ENCODE data around the gene CLTB.
A peak's percentile ranks its signal among the peaks of the same experiment; 100 is the strongest.

The CLTB gene

DNA sequence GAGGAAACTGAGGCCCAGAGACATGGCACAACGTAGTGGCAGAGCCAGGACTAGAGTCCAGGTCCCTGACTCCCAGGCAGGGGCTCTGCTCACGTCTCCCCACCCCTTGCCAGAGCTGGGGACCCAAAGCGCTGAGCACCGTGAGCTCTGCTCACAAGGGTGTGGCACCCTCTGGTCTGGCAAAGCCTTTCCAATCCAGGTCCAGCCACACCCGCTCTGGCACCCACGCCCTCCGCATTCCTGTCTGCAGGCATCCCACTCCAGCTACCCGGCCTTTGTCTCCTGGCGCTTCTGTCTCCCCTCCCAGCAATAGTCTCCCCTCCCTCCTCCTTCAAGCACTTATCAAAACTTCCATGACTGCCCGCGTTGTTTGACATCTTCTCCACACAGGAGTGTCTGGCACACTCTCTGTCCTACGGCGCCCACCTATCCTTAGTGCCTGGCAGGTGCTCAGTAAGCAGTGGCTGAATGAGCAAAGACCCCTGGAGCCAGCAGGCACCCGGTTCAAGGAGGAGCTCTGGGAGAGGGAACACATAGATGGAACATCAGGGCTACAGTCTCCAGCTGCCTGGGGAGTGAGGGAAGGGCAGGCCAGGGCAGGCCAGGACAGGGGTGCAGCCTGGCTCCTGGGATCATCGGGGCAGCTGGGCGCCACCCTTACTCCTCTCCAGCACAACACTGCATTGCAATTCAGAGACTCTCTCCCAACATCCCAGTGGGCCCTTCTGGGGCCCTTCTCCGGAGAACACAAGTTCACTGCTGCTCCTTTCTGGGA lies 15.8 kb downstream of the CLTB start:
- TF ChIP-seq, protein P1, sequence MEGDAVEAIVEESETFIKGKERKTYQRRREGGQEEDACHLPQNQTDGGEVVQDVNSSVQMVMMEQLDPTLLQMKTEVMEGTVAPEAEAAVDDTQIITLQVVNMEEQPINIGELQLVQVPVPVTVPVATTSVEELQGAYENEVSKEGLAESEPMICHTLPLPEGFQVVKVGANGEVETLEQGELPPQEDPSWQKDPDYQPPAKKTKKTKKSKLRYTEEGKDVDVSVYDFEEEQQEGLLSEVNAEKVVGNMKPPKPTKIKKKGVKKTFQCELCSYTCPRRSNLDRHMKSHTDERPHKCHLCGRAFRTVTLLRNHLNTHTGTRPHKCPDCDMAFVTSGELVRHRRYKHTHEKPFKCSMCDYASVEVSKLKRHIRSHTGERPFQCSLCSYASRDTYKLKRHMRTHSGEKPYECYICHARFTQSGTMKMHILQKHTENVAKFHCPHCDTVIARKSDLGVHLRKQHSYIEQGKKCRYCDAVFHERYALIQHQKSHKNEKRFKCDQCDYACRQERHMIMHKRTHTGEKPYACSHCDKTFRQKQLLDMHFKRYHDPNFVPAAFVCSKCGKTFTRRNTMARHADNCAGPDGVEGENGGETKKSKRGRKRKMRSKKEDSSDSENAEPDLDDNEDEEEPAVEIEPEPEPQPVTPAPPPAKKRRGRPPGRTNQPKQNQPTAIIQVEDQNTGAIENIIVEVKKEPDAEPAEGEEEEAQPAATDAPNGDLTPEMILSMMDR (IDR thresholded peaks at IDR 0.05), result no peak
- H3K4me2 ChIP-seq (ENCODE audit: low read length), result no peak overlapping the region
- H3K9ac ChIP-seq, result no peak overlapping the region
- no peaks in the 10 kb centered on the region for H3K36me3 ChIP-seq (ENCODE audit: control insufficient read depth, insufficient read depth, low read length)
- H3K4me3 ChIP-seq (ENCODE audit: low read depth, low read length), result no peak overlapping the region
- peaks cover 25% of the 10 kb centered on the region for H3K4me1 ChIP-seq
- no peaks in the 10 kb centered on the region for H3K27me3 ChIP-seq (ENCODE audit: control insufficient read depth, insufficient read depth, low read length)
- H2AFZ ChIP-seq, result no peak overlapping the region
- H3K79me2 ChIP-seq, result peaks cover 16% of the 10 kb centered on the region
- H3K27ac ChIP-seq, result no peak overlapping the region
- H3K9me3 ChIP-seq (ENCODE audit: control insufficient read depth, low read length), result no peaks in the 10 kb centered on the region

DNA sequence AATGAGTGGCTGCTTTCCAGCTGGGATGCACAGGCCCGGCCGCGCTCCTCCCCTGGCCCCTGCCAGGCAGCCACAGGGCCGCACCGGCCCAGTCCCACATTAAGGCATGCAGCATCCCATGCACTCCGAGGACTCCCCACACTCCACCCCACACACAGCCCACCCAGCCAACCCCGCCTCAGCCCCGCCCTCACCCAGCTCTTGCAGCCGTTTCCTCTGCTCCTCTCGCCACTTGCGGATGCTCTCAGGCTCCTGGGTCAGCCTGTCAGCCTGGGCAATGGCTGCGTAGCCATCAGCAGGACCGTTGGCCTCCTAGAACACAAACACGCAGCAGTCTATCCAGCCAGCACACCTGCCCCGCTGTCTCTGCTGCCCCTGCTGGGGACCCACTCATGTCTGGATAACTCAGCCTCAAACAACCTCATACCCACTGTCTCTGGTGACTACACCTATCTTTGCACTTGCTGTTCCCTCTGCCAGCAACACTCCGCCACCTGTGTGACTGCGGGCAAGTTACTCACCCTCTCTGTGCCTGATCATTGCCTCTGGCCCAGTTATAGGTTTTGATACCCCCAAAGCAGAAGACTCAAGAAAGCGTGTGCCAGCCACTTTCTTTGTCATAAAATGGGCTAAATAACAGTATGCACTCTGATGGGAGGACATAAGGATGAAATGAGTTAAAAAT lies 18.5 kb downstream of the CLTB start:
- Histone ChIP-seq H3K9me3 (ENCODE audit: control insufficient read depth, low read length) (no peaks in the 10 kb centered on the region), H3K4me2 (ENCODE audit: low read length) (no peak overlapping the region), H3K4me3 (ENCODE audit: low read depth, low read length) (no peak overlapping the region), H2AFZ (no peak overlapping the region), H3K27me3 (ENCODE audit: control insufficient read depth, insufficient read depth, low read length) (no peaks in the 10 kb centered on the region), H3K36me3 (ENCODE audit: control insufficient read depth, insufficient read depth, low read length) (no peaks in the 10 kb centered on the region), H3K79me2 (peaks cover 20% of the 10 kb centered on the region), H3K9ac (no peak overlapping the region), H3K4me1 (peaks cover 29% of the 10 kb centered on the region), H3K27ac (peak overlapping the region; percentile 92)
- TF ChIP-seq, protein P1 (IDR thresholded peaks at IDR 0.05), result no peak

DNA sequence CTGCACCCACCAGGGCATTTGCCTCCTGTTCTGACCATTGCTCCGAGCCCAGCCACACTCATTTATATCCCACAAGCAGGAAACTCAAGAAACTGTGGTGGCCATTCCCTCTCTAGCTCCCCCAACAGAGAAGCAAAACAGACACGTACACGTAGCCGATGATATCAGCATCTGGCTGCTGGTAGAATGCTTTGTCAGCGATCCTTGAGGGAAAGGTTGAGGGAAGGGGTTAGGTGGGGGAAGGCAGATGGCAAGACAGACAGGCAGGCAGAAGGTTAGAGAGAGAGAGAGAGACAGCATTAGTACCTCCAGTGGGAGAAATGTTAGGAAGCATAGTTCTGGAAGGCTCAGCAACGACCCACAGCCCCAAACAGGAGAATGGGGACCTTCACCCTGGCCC lies 20.0 kb downstream of the CLTB start:
- peak overlapping the region; percentile 92 for H3K27ac ChIP-seq
- peaks cover 22% of the 10 kb centered on the region for H3K79me2 ChIP-seq
- peaks cover 24% of the 10 kb centered on the region for H3K4me1 ChIP-seq
- TF ChIP-seq, protein P1 (IDR thresholded peaks at IDR 0.05), result peak; percentile 30
- peak overlapping the region; percentile 24 for H3K4me3 ChIP-seq (ENCODE audit: low read depth, low read length)
- no peak overlapping the region for H3K9ac ChIP-seq
- H3K27me3 ChIP-seq (ENCODE audit: control insufficient read depth, insufficient read depth, low read length), result no peaks in the 10 kb centered on the region
- peak overlapping the region; percentile 83 for H2AFZ ChIP-seq
- no peaks in the 10 kb centered on the region for H3K36me3 ChIP-seq (ENCODE audit: control insufficient read depth, insufficient read depth, low read length)
- peak overlapping the region; percentile 56 for H3K4me2 ChIP-seq (ENCODE audit: low read length)
- no peaks in the 10 kb centered on the region for H3K9me3 ChIP-seq (ENCODE audit: control insufficient read depth, low read length)

DNA sequence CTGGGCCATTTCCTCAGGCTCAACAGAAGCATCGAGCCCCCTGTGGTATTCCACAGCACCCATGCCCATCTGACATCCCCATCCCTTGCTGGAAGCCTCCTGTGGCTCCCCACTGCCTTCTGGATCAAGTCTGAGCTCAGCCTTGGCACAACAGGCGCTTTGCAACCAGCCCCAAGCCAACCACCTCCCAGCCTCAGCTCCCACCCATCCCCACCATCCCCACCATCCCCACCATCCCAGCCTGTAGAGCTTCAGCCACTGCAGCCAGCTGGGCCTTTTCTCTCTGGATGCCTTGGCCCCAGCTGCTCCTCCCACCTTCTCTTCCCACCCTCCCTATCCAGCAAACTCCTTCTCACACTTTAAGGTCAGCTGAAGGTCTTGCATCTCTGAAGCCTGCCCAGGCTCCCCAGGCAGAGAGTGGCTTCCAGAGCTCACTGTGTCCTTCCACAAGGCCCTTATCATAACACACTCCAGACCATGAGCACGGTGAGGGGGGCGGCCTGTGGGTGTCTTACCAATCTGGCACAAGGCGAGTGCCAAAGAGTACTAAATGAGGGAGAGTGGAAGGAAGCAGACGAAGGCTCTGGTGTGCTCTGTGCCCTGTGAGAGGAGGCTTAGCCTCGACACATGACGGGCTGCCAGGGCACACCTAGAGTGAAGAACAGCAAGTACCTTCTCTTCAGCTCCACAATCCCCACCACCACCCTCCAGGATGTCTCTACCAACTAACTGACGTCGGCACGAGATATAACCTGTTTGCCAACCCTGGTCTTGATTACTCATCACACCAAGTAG lies 21.3 kb downstream of the CLTB start:
- Histone ChIP-seq H3K27me3 (ENCODE audit: control insufficient read depth, insufficient read depth, low read length) (no peaks in the 10 kb centered on the region), H3K4me3 (ENCODE audit: low read depth, low read length) (no peak overlapping the region), H3K4me1 (peaks cover 25% of the 10 kb centered on the region), H3K4me2 (ENCODE audit: low read length) (no peak overlapping the region), H3K9me3 (ENCODE audit: control insufficient read depth, low read length) (no peaks in the 10 kb centered on the region), H3K27ac (peak overlapping the region; percentile 92), H3K36me3 (ENCODE audit: control insufficient read depth, insufficient read depth, low read length) (no peaks in the 10 kb centered on the region), H3K79me2 (peaks cover 27% of the 10 kb centered on the region), H3K9ac (no peak overlapping the region), H2AFZ (peak overlapping the region; percentile 61)
- TF ChIP-seq, protein P1 (IDR thresholded peaks at IDR 0.05), result no peak
